ENCODE data around the gene ANKRD33B.
A peak's percentile ranks its signal among the peaks of the same experiment; 100 is the strongest.
"Not testable (repeated sequence)": the region's sequence is repeated elsewhere in the genome, so short reads cannot be mapped to it uniquely, and the experiment has no call there.

The ANKRD33B gene

DNA sequence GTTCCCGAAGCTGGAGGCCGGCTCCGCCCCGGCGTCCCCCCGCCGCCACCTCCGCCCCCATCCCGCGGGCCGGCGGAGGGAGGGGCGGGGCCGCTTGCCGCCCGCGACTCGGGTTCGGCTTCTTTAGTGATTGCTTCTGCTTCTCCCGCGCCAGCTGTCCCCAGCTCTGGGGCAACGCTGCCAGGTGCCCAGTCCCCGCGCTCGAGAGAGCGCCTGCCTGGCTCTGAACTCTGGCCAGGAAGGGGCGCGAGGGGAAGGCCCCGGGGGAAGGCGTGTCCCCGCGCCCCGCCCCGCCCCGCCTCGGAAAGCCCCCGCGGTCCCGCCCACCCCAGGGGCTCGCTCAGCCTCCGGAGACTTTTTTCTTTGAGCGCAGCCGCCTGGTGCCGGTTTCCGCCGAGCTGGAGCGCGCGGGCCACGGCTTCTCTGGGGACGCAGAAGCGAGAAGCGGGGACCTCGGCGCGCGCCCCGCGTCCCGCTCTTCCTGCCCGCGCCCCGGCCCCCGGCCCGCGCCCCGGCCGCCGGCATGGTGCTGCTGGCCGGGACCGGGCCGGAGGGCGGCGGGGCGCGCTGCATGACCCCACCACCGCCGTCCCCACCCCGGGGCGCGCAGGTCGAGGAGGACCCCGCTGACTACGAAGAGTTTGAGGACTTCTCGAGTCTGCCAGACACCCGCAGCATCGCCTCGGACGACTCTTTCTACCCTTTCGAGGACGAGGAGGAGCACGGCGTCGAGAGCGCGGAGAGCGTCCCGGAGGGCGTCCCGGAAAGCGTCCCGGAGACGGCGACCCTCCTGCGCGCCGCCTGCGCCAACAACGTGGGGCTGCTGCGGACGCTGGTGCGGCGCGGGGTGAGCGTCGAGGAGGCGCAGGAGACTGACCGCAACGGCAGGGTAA, at the start of gene ANKRD33B:
Gene ANKRD33B, plus strand, starts transcription at position 126 of the 893 bp plus-strand sequence. Its CDS starts 398 bp downstream, at position 524.
- peak; percentile 57 to 70 for DNase-seq (ENCODE audit: low read depth in 2 of 2)

DNA sequence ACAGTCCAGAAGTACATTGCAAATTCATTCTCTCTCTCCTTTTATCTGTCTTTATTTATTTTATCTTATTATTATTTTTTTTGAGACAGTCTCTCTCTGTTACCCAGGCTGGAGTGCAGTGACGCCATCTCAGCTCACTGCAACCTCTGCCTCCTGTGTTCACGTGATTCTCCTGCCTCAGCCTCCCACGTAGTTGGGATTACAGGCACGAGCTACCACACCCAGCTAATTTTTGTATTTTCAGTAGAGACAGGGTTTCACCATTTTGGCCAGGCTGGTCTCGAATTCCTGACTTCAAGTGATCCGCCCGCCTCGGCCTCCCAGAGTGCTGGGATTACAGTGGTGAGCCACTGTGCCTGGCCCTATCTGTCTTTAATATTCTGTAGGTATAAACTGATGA, 49.3 kb upstream of the ANKRD33B start:
- not testable (repeated sequence) for DNase-seq (ENCODE audit: low read depth in 2 of 2)

DNA sequence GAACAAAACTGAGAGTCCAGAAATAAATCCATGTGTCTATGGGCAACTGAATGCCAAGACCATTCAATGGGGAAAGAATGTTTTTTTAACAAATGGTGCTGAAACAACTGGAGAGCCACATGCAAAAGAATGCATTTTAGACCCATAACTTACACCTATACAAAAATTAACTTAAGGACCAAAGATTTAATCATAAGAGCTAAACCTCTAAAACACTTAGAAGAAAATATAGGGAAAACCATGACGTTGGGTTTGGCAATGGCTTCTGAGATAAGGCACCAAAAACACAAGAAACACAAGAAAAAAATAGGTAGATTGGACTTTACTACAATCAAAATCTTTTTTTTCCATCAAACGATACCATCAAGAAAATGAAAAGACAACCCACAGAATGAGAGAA, 48.4 kb upstream of the ANKRD33B start:
- DNase-seq (ENCODE audit: low read depth in 2 of 2) = no peak

DNA sequence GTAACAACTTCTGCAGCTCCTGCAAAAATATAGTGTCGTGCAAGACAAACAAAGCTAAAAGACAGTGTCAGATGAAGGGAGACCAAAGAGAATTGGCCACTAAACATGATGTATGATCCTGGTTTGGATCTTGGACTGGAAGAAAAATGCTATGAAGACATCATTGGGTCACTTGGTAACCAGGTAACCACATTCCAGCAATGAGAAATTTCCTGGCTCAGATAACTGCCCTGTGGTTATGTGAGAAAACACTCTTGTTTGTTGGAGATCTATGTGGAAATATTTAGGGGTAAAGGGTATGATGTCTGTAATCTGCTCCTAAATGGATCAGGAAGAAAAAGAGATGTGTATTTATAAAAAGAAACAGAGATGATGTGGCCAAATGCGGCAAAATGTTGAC, 45.5 kb upstream of the ANKRD33B start:
- DNase-seq (ENCODE audit: low read depth in 2 of 2) = no peak

DNA sequence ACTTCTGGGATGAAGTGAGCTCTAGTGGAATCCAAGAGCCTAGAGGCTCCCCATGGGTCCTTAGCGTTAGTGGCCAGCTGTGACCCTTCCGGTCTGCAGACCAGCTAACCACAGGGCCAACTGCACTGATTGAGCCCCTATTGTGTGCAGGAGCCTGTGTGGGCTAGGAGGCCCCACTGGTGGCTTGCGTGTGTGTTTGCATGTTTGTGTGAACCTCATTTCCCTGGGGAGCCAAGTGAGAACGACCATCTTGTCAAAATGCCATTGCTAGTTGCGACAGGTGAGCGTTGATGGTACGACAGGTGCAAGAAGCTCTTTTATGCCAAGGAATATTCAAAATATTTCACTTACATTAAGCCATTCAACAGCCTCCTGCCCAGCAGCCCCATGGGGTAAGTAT, 44.1 kb upstream of the ANKRD33B start:
- DNase-seq (ENCODE audit: low read depth in 2 of 2) = no peak

DNA sequence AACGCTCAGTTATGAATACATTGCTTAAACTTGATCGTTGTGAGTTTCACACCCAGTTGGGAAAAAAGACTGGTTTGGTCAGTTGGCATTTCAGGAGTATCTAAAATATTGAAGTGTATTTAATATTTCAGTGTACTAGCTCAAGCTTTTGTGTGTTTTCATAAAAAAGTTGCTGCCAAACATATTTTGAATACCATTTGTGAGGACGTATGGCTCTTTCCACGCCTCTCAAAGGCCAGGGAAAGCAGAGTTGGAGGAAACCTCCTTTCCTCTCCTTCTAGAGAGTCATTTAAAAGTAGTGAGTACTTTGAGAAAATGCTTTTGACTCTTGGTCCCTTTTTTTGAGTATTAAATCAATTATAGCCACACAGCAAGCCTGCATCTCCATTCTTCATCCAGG, 43.2 kb upstream of the ANKRD33B start:
- DNase-seq (ENCODE audit: low read depth in 2 of 2) = no peak

DNA sequence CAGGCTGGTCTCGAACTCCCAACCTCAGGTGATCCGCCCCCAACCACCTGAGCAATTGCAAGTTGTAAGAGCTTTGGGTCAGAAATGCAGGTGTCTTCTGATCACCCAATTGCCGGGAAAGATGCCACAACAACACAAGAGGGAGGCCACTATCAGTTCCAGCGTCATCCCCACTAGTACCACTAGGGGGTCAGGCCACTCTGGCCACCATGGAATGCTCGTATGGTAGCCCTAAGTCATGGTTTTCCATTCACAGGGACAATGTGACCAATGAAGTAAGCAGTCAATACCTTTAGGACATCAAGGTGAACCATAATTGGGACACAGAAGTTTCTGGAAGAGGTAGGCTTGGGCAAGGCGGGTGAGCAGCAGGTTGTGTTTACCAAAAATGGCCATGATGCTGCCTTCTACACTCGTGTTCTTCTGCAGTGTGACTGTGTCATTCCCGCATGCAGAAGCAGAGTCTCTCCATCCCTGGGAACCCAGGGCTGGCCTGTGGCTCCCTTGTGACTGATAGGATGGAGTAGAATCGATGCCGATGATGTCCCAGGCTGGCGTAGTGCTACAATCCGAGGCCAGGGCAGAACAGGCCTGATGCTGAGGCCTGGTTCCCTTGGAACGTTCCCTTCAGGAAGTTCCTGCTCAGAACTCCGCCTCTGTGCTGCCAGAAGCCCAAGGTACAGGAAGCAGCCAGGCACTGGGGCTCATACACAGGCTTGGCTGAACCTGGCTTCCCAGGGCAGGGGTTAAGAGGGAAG, 42.2 kb upstream of the ANKRD33B start:
- DNase-seq (ENCODE audit: low read depth in 2 of 2) = no peak

DNA sequence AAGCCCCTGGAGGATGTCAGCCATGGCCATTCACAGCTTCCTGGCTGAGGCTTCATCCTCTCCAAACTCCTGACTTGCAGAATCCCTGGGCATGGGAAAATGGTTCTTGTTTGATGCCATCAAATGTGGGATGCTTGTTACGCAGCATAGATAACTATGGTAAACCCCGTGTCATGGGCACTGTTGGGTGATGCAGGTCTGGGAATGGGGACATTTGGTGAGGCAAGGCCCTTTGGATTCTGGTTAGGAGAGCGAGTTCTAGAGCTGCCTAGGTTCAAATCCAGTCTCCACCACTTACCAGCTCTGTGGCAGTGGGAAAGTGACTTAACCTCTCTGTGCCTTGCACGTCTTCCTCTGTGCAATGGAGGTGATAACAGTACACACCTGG, 41.7 kb upstream of the ANKRD33B start:
- no peak for DNase-seq (ENCODE audit: low read depth in 2 of 2)

DNA sequence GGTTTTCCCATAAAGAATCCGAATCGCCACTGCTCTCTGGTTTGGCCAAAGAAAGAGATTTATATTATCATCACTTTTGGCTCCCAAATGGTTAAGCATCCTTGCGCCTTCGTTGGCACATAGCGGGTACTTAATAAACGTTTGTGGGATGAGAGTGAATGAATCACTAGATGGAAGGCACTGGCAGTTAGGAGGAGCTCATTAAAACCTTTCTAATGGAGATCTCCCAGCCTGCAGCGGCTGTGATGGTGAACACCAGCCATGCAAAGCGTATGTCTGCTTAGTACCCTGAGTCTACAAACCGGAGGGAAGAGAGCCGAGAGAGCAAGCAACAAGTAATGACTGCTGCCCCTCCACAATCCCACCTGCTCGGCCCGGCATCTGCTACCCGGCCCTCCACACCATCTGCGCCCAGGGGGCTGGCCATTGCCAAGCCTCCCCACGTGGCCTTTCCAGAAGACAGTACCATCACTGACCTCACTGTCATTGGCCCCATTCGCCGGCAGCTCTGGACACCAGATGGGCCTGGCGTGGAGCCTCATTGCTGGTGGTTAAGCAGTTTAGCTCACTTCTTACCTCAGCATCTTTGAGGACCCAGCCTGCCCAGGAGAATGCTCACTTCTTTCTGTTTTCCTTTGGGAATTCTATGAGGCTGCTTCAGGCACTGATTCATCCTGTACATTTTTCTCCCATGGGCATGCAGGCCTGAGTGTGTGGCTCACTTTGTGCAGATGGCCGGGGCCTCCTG, 39.3 kb upstream of the ANKRD33B start:
- DNase-seq (ENCODE audit: low read depth in 2 of 2) = no peak

DNA sequence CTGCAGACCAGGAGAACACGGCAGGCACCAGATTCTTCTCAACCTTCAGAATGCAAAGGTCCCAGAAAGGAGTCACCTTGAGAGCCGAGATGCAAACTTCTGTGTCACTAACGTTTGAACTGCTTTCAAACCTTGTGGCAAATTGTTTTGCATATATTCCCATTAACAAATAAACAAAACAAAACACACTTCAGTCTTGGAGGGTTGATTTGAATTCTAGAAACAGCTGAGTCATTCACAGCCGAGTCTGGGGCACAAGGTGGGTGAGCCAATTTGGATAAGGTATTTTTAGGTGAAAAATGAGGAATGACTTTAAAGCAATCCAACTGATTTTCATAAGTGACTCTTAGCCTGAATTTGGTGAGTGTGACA, 38.8 kb upstream of the ANKRD33B start:
- no peak for DNase-seq (ENCODE audit: low read depth in 2 of 2)

DNA sequence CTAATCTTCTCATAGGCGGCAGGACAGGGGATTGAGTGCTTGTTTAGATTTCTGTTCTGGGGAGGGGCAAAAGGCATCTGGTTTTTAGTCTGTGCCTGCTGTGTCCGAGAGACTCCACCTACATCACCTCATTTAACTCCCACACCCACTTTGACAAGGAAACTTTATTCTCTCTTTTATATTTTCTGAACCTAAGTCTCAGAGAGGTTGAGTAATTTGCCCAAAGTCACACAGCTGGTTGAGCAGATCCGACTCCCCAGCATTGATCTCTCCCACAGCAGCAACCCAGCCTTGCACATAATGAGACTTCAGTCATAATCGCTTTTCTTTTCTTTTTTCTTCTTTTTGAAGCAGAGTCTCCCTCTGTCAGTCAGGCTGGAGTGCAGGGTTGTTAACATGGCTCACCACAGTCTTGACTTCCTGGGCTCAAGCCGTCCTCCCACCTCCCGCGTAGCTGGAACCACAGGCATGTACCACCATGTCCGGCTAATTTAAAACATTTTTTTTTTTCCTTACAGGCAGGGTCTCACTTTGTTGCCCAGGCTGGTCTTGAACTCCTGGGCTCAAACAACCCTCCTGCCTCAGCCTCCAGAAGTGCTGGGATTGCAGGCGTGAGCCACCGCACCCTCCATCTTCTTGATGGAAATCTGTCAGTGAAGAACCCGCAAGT, 36.5 kb upstream of the ANKRD33B start:
- DNase-seq (ENCODE audit: low read depth in 2 of 2) = no peak

DNA sequence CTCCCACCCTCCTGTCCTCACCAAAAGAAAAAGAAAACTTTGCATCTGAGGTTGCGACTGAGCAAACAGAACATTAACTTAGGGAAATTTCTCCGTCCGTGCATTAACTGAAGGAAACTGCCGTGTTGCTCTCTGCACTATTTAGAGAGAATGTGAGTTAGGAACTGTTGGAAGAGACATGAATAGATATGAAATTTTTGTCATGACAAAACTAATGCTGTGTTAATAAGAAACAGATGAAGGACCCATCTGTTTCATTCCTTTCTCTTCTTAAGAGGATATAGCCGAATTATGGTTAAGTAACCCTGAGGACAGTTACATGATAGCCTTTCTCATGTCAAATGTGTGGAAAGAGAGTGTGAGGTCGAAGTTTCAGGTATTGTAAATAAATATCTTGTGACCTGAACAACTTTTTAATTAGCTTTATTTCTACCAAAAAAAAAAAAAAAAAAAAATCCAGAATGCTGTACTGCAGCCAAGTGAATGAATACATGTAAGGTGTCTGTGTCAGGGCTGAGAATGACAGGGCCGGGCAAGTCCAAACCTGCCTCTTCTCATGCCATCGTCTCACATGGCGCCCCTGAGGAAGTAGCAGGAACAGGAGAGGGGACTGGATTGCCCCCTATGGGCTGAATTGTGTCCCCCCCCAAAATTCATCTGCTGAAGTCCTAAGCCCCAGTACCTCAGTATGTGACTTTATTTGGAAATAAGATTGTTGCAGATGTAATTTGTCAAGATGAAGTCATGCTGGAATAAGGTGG, 35.6 kb upstream of the ANKRD33B start:
- DNase-seq (ENCODE audit: low read depth in 2 of 2) = no peak

DNA sequence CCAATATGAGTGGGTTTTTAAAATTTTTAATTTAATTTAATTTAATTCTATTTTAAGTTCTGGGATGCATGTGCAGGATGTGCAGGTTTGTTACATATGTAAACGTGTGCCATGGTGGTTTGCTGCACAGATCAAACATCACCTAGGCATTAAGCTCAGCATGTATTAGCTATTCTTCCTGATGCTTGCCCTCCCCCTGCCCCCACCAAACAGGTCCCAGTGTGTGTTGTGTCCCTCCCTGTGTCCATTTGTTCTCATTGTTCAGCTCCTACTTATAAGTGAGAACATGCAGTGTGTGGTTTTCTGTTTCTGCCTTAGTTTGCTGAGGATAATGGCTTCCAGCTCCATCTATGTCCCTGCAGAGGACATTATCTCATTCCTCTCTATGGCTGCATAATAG, 35.0 kb upstream of the ANKRD33B start:
- no peak for DNase-seq (ENCODE audit: low read depth in 2 of 2)

DNA sequence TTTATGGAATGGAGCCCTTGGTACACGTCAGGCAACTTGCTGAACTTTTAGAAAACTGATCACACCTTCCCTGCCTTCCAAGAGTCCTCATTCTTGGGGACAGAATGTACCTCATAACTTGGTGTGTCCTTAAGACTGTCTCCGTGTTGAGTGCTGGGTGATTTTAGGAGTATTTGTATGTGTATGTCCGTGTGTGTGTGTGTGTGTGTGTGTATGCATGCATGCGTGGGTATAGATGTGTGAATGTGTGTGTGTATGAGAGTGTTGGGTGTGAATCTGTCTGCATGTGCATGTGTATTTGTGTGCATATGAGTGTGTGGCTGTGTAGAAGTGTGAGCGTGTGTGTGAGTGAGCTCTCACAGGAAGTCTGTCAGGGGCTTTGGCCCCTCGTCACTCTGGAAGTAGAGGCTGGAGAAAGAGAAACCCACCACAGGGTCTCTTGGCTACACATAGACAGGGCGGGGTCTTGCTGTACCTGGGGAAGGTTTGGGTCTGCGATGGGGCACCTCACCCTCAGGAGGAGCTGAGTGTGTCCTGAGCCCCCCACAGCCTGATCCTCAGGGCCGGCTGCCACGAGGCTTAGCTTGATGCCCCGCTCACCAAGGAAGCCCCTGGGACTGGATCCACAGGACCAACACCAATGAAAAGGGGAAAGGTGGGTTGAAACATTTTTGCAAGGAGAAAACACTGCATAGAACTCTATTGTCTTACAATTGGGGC, 33.1 kb upstream of the ANKRD33B start:
- DNase-seq (ENCODE audit: low read depth in 2 of 2) = no peak

DNA sequence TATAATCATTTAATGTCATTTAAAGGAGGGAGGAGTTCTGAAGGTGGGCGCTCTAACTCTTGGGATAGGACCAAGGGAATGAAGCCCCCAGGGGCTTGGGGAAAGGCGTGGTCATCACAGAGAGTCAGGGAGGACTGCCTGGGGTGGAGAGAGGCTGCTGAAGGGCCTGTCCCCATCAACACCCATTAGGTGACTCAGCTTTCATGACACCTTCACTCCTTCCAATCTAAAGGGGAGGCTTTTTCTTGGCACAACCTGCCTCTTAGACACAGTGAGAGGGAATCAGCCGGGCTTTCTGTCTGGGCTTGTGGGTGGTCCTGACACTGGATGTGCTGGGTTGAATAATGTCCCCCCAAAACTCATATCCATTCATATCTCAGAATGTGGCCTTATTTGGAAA, 31.4 kb upstream of the ANKRD33B start:
- DNase-seq (ENCODE audit: low read depth in 2 of 2) = no peak

DNA sequence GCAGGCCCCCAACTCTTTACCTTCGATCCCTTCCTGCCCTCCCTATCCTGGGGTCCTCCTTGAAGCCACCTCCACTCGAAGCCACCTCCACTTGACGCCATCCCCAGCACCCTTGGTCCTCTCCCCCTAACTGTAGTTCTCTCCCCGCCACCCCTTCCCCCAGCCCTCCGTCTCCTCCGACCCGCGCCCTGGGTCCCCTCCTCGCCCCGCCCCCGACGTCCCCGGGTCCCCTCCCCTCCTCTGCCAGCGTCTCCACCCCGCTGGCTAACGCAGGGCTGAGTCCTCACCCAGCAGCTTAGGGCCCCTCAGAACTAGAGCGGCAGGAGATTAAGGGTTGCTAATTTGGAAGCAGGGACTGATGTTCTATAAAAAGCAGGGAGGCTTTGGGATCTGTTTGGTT, 30.6 kb upstream of the ANKRD33B start:
- DNase-seq (ENCODE audit: low read depth in 2 of 2) = no peak

DNA sequence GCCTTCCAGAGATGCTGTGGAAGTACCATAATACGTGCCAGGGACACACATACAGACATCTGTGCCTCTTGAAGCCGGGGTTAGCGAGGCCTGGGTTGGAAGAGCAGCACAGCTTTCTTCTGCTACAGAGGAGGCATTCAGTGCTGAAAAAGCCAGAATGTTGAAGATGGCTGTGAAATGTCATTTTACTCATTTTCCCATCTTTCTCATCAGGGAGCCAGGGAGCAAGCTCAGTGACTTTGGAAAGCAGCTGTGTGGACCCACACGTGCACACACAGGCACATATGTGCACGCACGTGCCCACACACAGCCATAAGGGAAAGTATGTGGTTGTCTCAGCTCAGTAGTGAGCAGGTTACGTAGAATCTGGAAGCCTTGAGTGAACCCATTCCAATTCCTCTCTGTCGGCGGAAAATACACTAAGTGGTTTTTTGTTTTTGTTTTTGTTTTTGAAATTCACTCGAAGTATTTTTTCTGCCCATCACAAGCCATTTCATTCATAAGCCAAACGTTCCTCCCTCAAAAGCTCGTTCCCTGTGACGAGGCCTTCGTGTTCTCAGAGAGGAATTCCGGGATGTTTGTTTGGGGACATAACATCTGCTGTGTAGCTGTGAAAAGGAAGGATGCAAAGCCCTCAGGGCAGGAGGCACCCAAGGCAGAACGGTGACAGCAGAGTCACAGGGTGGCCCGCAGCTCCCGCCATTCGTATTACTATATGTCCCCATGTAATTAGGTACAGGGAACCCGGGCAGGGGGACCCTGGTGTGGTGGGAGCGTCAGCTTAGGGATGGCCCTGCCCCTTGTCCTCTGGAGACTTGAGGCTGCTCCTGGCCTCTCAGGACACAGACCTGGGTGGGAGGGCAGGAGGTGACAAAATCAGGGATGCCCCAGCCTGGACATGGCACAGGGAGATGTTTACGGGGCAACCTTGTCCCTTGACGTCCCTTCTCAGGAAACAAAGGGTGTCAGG, 29.0 kb upstream of the ANKRD33B start:
- no peak for DNase-seq (ENCODE audit: low read depth in 2 of 2)

DNA sequence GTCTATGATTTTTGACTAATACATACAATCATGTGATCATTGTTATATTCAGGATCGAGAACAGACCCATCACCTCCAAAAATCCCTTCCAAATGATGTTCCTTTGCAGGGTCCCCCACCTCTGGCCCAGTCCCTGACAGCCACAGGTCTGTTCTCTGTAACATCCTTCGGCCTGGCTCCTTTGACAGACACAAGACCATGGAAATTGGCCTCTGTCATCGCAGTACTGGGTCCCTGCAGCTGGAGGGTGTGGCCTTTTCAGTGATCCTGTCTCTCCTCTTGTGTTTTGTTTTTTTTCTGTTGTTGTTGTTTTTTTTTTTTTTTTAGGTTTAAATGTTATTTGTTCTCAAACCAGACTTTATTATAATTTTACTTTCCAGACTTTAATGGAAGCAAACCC, 27.4 kb upstream of the ANKRD33B start:
- no peak for DNase-seq (ENCODE audit: low read depth in 2 of 2)

DNA sequence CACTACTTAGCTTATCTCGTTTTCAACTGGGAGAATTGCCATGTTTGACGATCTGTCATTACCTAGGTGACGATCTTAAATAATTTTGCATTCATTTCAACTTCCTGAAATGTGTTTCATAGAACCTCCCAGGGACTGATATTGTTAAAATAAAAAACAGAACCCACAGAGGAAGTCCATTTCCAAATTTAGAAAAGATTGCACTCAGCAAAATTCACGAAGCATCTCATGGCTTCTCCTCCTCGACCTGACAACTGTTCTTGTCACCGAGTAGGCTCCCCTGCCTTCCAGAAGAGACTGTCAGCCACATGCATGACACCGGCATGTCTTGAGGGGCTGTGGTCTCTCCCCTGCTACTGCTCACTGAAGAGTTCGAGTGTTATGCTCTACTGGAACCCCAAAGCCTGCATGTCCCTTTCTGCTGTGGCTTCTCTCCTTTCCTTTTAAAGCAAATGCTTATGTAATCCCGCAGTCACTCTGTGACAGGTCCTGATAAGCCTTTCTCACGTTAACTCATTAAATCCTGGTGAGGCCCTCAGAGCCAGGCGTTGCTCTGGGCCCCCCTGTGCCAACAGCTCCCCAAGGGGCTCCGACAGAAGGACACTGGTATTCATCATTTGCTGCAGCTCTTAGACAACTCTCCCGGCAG, 26.8 kb upstream of the ANKRD33B start:
- no peak for DNase-seq (ENCODE audit: low read depth in 2 of 2)

Measured in stimulated activated CD4-positive, alpha-beta T cell treated with anti-CD3 and anti-CD28 coated beads, Interleukin-1b, Interleukin-23, amount 100 ng/mL, for 1 hour (primary cell).